ENCODE data around the gene GOLT1B.
"Not testable (repeated sequence)": the region's sequence is repeated elsewhere in the genome, so short reads cannot be mapped to it uniquely, and the experiment has no call there.

The GOLT1B gene

GRCh38 chr12:21501258-21502163 is at the start of gene GOLT1B, which contains the start of gene RECQL:
Gene GOLT1B, plus strand, starts transcription at chr12:21501789. Its CDS starts 135 bp downstream, at chr12:21501924.
Gene RECQL, minus strand, starts transcription at chr12:21501635. Its CDS starts 2,065 bp downstream, at chr12:21499570.
- DNase-seq: peak; percentile 95

GRCh38 chr12:21453312-21453852 is 48.2 kb upstream of the GOLT1B start:
- no peak for DNase-seq

- DNase-seq: no peak
These were observed 45.3 kb upstream of the GOLT1B start for GRCh38 chr12:21456291-21456780.

- no peak for DNase-seq
These were observed 42.1 kb upstream of the GOLT1B start for GRCh38 chr12:21459474-21459873.

- DNase-seq: not testable (repeated sequence)
These were observed 34.3 kb upstream of the GOLT1B start for GRCh38 chr12:21467334-21467733.

GRCh38 chr12:21471294-21471693 is 30.3 kb upstream of the GOLT1B start:
- no peak for DNase-seq

GRCh38 chr12:21472197-21472823 is 29.3 kb upstream of the GOLT1B start:
- DNase-seq: no peak

GRCh38 chr12:21475552-21475951 is 26.0 kb upstream of the GOLT1B start:
- no peak for DNase-seq

GRCh38 chr12:21476949-21477348 is 24.6 kb upstream of the GOLT1B start:
- no peak for DNase-seq

- DNase-seq: no peak
These were observed 22.7 kb upstream of the GOLT1B start for GRCh38 chr12:21478756-21479455.

GRCh38 chr12:21483531-21483930 is 18.1 kb upstream of the GOLT1B start:
- peak; percentile 57 for DNase-seq

- DNase-seq: no peak
These were observed 15.6 kb upstream of the GOLT1B start for GRCh38 chr12:21485998-21486397.

- DNase-seq: no peak
These were observed 1.8 kb upstream of the GOLT1B start for GRCh38 chr12:21499765-21500164.

- no peak for DNase-seq
These were observed 767 bp upstream of the GOLT1B start for GRCh38 chr12:21500786-21501257.

GRCh38 chr12:21502164-21502496 is 541 bp downstream of the GOLT1B start:
- no peak for DNase-seq

GRCh38 chr12:21502872-21503271 is 1.3 kb downstream of the GOLT1B start:
- DNase-seq: no peak

GRCh38 chr12:21505888-21506287 is 4.3 kb downstream of the GOLT1B start:
- DNase-seq: no peak

- no peak for DNase-seq
These were observed 6.3 kb downstream of the GOLT1B start for GRCh38 chr12:21507849-21508248.

- DNase-seq: no peak
These were observed 8.2 kb downstream of the GOLT1B start for GRCh38 chr12:21509768-21510167.

- no peak for DNase-seq
These were observed 14.7 kb downstream of the GOLT1B start for GRCh38 chr12:21516281-21516680.

GRCh38 chr12:21518451-21518850 is 16.9 kb downstream of the GOLT1B start:
- DNase-seq: no peak

- no peak for DNase-seq
These were observed 20.0 kb downstream of the GOLT1B start for GRCh38 chr12:21521541-21521940.

GRCh38 chr12:21523148-21523547 is 21.6 kb downstream of the GOLT1B start:
- DNase-seq: no peak

Data from NCI-H2081 treated with DMSO at 0.1 percent for 48 hours (cell line).